ENCODE results near the gene KIF25.

The KIF25 gene

DNA sequence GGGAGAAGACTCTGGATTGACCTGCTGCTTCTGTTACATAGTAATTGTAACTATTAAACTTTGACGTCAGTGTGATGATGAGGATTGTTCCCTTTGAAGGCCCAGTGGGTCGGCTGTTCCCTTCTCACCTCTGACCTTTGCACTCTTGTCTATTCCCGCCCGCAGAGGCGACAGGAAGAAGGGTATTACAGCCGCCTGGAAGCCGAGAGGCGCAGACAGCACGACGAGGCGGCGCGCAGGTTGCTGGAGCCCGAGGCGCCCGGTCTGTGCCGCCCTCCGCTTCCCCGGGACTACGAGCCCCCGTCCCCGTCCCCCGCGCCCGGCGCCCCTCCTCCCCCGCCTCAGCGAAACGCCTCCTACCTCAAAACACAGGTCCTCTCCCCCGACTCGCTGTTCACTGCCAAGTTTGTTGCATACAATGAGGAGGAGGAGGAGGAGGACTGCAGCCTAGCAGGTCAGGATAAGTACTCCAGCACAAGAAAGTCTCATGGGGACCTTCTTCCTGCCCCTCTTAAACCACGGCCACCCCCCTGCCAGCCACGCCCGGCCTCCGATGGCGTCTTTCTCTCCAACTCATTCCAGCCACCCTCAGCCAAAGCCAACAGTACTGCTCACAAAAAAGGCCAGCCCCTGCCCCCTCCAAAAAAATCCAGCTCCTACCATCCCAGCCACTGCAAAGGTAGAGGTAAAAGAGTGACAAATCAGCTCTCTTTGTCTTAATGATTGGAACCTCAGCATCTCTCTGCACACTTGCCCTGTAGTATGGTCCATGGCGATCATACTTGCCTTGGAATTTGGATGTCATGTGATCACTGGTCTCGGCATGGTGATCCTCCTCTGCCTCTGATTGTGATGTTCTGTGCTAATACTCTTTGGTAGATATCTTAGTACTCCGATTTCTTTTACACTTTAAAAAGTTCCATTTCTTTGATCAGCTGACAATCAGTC, 31.6 kb upstream of the KIF25 start:
- TF ChIP-seq, protein P1, sequence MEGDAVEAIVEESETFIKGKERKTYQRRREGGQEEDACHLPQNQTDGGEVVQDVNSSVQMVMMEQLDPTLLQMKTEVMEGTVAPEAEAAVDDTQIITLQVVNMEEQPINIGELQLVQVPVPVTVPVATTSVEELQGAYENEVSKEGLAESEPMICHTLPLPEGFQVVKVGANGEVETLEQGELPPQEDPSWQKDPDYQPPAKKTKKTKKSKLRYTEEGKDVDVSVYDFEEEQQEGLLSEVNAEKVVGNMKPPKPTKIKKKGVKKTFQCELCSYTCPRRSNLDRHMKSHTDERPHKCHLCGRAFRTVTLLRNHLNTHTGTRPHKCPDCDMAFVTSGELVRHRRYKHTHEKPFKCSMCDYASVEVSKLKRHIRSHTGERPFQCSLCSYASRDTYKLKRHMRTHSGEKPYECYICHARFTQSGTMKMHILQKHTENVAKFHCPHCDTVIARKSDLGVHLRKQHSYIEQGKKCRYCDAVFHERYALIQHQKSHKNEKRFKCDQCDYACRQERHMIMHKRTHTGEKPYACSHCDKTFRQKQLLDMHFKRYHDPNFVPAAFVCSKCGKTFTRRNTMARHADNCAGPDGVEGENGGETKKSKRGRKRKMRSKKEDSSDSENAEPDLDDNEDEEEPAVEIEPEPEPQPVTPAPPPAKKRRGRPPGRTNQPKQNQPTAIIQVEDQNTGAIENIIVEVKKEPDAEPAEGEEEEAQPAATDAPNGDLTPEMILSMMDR (conservative IDR thresholded peaks at IDR 0.05; ENCODE audit: low read depth, low read length) = no peak
- no peak overlapping the region for H3K4me3 ChIP-seq (ENCODE audit: low read depth, low read length)
- DNase-seq (ENCODE audit: low read depth) = peak; percentile 18

DNA sequence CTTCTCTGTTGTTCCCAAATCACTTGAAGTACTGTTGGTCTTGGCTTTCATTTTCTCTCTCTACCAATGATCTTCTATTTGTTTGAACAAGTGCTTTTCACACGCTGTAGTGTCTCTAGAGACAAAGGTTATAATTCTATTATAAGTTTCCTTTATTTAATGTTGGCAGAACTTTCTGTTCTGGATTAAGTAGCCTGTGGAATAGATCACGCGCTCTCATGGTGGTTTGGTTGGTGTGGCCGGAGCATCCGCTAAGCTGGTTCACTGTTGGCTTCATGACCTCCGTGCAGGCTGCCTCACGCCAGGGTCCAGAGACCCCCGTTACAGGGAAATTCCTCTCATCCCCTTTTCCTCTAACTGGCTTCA, 30.9 kb upstream of the KIF25 start:
- no peak overlapping the region for H3K4me3 ChIP-seq (ENCODE audit: low read depth, low read length)
- no peak for DNase-seq (ENCODE audit: low read depth)
- TF ChIP-seq, protein P1 (conservative IDR thresholded peaks at IDR 0.05; ENCODE audit: low read depth, low read length) = no peak

DNA sequence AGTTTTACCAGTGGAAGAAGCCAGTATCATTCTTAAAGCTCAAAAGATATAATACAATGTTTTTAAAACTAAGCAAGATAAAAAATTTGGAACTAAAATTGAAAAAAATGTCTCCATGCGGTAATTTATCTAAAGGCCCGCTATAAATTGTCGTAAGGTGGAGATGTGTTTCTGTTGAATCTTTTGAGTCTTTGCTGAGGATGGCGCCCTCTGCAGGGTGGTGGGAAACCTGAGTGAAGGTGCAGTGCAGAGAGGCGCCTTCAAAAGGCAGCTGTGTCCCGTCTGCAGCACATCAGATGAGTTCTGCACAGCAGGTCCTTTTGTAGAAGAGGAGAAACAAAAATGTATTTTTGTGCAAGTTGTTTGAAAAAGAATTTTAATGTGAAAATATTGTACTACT, 29.4 kb upstream of the KIF25 start:
- TF ChIP-seq, protein P1 (conservative IDR thresholded peaks at IDR 0.05; ENCODE audit: low read depth, low read length) = peak; percentile 58
- DNase-seq (ENCODE audit: low read depth) = peak; percentile 22
- no peak overlapping the region for H3K4me3 ChIP-seq (ENCODE audit: low read depth, low read length)

DNA sequence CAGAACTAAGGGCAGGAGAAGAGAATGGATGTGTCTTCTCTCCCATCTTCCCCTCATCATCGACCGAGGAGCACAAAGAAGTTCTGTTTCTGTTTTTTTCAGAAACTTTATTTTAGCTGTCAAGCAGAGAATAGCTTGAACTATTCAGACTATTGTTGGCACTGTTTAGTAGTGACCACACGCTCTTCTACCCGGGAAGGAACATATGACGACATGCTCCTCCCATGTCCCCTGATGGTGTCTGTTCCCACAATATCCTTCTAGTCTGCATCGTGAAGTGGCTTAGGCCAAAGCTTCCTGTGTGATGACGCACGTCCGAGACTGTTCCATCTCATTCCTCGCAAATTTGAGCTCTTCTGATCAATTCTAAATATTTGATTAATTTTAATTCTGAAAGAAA, 27.2 kb upstream of the KIF25 start:
- TF ChIP-seq, protein P1 (conservative IDR thresholded peaks at IDR 0.05; ENCODE audit: low read depth, low read length) = no peak
- no peak for DNase-seq (ENCODE audit: low read depth)
- no peak overlapping the region for H3K4me3 ChIP-seq (ENCODE audit: low read depth, low read length)

DNA sequence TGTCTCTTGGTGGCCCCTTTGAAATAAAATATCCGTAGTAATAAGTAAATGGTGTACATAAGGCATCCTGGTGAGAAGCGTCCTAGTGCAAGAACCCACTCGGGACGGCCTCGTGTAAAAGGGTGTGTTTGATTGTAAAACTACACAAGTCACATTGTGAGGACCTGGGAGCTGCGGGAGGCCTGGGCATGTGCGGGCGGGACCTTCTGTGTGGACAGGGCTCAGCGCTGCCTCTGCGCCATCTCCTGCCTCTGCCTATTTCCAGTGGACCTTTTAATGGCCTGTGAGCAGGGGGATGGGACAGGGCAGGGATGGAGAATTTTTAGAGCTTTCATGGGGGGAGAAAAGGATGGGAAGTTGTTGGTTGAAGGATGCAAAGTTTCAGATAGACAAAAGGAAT, 25.3 kb upstream of the KIF25 start:
- H3K4me3 ChIP-seq (ENCODE audit: low read depth, low read length) = no peak overlapping the region
- TF ChIP-seq, protein P1 (conservative IDR thresholded peaks at IDR 0.05; ENCODE audit: low read depth, low read length) = no peak
- DNase-seq (ENCODE audit: low read depth) = no peak

DNA sequence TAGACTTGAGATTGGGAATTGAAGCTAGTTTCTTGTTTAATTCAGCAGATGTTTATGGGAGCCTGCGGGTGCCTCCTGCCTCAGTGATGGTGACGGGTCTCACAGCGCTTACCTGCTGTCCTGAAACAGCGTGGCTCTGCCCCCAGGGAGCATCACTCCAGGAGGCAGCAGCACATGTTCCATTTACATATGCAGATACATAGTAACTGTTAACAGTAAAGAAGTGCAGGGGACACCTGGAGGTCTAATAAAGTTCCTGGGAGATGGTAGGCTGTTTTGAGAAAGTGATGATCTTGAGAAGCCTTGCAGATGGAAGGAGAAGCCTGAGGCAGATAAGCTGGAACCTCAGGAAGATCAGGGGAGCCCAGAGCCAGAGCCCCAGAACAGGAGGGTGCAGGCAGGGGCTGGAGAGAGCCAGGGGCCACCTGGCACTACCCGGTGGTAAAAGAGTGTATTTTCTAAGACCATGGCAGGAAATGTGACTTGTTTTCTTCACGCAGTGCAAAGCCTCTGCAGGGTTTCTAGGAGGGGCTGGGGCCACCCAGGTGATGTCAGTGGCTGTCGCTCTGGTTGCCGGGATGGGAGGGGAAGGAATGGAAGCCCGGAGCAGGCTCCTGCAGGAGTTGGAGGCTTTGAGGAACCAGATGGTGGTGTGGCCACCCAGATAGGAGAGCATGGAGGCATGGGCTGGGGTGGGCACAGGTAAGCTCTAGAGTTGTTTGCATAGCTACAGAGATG, 24.2 kb upstream of the KIF25 start:
- DNase-seq (ENCODE audit: low read depth) = no peak
- TF ChIP-seq, protein P1 (conservative IDR thresholded peaks at IDR 0.05; ENCODE audit: low read depth, low read length) = no peak
- H3K4me3 ChIP-seq (ENCODE audit: low read depth, low read length) = no peak overlapping the region
